Gastroesophageal sphincter (tissue), 4 donors: ENCODE results near the gene THNSL1. TPM values are rescaled to one million over a fixed set of nuclear protein-coding genes. Genes with fewer than 3 reads are reported as not detected.

ENCODE experiments used
- ATAC-seq: fragments of 150-250 bp; one replicate; pipeline ENCODE4 v1.9.1; 2016; ENCODE audit warnings: mild to moderate bottlenecking, moderate library complexity
- H3K27ac ChIP-seq, 4 donors: fragments of 200-600 bp; sonication (generic) in 3 of 4; 1 replicate in 3 of 4; 2 replicates in 1 of 4; pipeline ENCODE4 v1.5.1; 2016 to 2019
- H3K27me3 ChIP-seq: fragments of 200-600 bp; sonication (generic); one replicate; pipeline ENCODE4 v1.5.1; 2019
- H3K36me3 ChIP-seq, 2 donors: fragments of 200-600 bp; sonication (generic); one replicate each; pipeline ENCODE4 v1.5.1; 2019; ENCODE audit warnings: control low read depth in 1 of 2
- H3K4me1 ChIP-seq, 3 donors: fragments of 200-600 bp; sonication (generic); 1 replicate in 2 of 3; 2 replicates in 1 of 3; pipeline ENCODE4 v1.5.1; 2016 to 2019; ENCODE audit warnings: control low read depth in 2 of 3
- H3K4me3 ChIP-seq, 2 donors: fragments of 200-600 bp; sonication (generic); one replicate each; pipeline ENCODE4 v1.5.1; 2019; ENCODE audit warnings: mild to moderate bottlenecking in 1 of 2, moderate library complexity in 1 of 2
- H3K9me3 ChIP-seq, 3 donors: fragments of 200-600 bp; sonication (generic); one replicate each; pipeline ENCODE4 v1.5.1; 2017 to 2019; ENCODE audit warnings: control low read depth in 2 of 3
- EP300 ChIP-seq: sonication (generic); formaldehyde crosslinking; IDR thresholded peaks from one replicate; pipeline ENCODE4 v1.6.1; 2017; ENCODE audit warnings: antibody characterized with exemption, mild to moderate bottlenecking
- POLR2A ChIP-seq, 2 donors: fragments of 450-650 bp; IDR thresholded peaks; one replicate each; pipeline ENCODE4 v1.6.1; 2017; ENCODE audit warnings: antibody characterized with exemption in 2 of 2, mild to moderate bottlenecking in 2 of 2, moderate library complexity in 1 of 2
- POLR2AphosphoS5 ChIP-seq: sonication (generic); formaldehyde crosslinking; IDR thresholded peaks from one replicate; pipeline ENCODE4 v1.6.1; 2017; ENCODE audit warnings: antibody characterized with exemption
- WGBS, 2 donors: methylation state at CpG; one replicate each; pipeline ENCODE4 v1.1.5; 2018; ENCODE audit warnings: low coverage in 1 of 2; 5-methylcytosine and 5-hydroxymethylcytosine counted together
- total RNA-seq, 4 donors: library from RNA; depleted of rRNA; stranded (reverse); fragments of >200 nt; gene quantifications; one replicate each; pipeline ENCODE4 v1.1.0, GENCODE V29; 2016
- TF ChIP-seq, protein P1 (sequence below), 4 experiments: fragments of 200-600 bp in 2 of 4; fragments of 450-650 bp in 2 of 4; sonication (generic) in 1 of 4; IDR thresholded peaks; one replicate each; pipeline ENCODE4 v1.5.1; 2017 to 2019; ENCODE audit warnings: antibody characterized with exemption in 4 of 4, mild to moderate bottlenecking in 2 of 4, moderate library complexity in 2 of 4

THNSL1 gene
- total RNA-seq, 4 donors from 2014 or later = 0.73 to 2.2 (median 1.3) TPM

- no peak for ATAC-seq
Observed at GRCh38 chr10:25024528-25024927, 8.1 kb downstream of the THNSL1 start.

GRCh38 chr10:25026463-25026862, 10.1 kb downstream of the THNSL1 start:
- TF ChIP-seq, protein P1, sequence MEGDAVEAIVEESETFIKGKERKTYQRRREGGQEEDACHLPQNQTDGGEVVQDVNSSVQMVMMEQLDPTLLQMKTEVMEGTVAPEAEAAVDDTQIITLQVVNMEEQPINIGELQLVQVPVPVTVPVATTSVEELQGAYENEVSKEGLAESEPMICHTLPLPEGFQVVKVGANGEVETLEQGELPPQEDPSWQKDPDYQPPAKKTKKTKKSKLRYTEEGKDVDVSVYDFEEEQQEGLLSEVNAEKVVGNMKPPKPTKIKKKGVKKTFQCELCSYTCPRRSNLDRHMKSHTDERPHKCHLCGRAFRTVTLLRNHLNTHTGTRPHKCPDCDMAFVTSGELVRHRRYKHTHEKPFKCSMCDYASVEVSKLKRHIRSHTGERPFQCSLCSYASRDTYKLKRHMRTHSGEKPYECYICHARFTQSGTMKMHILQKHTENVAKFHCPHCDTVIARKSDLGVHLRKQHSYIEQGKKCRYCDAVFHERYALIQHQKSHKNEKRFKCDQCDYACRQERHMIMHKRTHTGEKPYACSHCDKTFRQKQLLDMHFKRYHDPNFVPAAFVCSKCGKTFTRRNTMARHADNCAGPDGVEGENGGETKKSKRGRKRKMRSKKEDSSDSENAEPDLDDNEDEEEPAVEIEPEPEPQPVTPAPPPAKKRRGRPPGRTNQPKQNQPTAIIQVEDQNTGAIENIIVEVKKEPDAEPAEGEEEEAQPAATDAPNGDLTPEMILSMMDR (IDR thresholded peaks at IDR 0.05) = no peak
- TF ChIP-seq POLR2A (IDR thresholded peaks at IDR 0.05) = no peak
- TF ChIP-seq POLR2AphosphoS5 = no peak
- no peak for TF ChIP-seq EP300
- Histone ChIP-seq H3K27me3 (no peaks in the 10 kb centered on the region), H3K9me3 (no peaks in the 10 kb centered on the region), H3K4me3 (no peak overlapping the region), H3K36me3 (no peaks in the 10 kb centered on the region), H3K4me1 (no peaks in the 10 kb centered on the region), H3K27ac (no peak overlapping the region)
- no peak for ATAC-seq
- WGBS, 2 donors = 77 to 82% methylated on average over 1 of the region's 1 CpG

More at GRCh38 chr10:25024528-25024927, 8.1 kb downstream of the THNSL1 start:
- WGBS, 2 donors = 55 to 81% methylated on average over 8 of the region's 8 CpGs
- no peaks in the 10 kb centered on the region for H3K9me3 ChIP-seq
- no peaks in the 10 kb centered on the region for H3K27me3 ChIP-seq
- no peaks in the 10 kb centered on the region for H3K36me3 ChIP-seq
- TF ChIP-seq EP300 = no peak
- TF ChIP-seq, protein P1 (IDR thresholded peaks at IDR 0.05) = no peak
- TF ChIP-seq POLR2A (IDR thresholded peaks at IDR 0.05) = no peak
- TF ChIP-seq POLR2AphosphoS5 = no peak
- H3K4me1 ChIP-seq = no peaks in the 10 kb centered on the region
- H3K4me3 ChIP-seq = no peak overlapping the region
- no peak overlapping the region for H3K27ac ChIP-seq

- H3K27me3 ChIP-seq = no peaks in the 10 kb centered on the region
- H3K27ac ChIP-seq = no peak overlapping the region
- no peak for ATAC-seq
- H3K9me3 ChIP-seq = no peaks in the 10 kb centered on the region
- 86 to 100% methylated on average over 1 of the region's 1 CpG for WGBS, 2 donors
- H3K36me3 ChIP-seq = no peaks in the 10 kb centered on the region
- H3K4me3 ChIP-seq = no peak overlapping the region
- TF ChIP-seq POLR2A (IDR thresholded peaks at IDR 0.05) (no peak), EP300 (no peak), POLR2AphosphoS5 (no peak)
- TF ChIP-seq, protein P1 (IDR thresholded peaks at IDR 0.05) = no peak
- H3K4me1 ChIP-seq = no peaks in the 10 kb centered on the region
Observed at GRCh38 chr10:25028711-25029110, 12.3 kb downstream of the THNSL1 start.

DNA sequence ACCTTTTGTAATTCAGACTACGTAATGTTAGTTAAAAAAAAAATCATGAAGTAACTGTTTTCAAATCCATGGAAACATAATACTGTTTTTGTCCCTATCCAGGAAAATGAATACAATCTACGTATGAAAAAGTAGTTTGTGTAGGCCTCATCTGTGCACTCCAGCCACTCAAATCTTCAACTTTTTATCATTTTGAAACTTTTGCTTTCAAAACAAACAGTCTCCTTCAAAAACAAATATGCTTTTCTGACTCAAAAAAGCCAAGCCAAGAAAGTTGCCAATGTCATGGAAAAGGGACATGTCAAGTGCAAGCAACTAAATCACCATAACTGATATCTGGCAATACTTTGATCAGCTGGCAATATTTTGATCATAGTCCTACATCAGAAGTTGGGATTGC, 13.1 kb downstream of the THNSL1 start:
- 71 to 89% methylated on average over 2 of the region's 2 CpGs for WGBS, 2 donors
- no peak overlapping the region for H3K27ac ChIP-seq
- no peaks in the 10 kb centered on the region for H3K36me3 ChIP-seq
- H3K9me3 ChIP-seq = no peaks in the 10 kb centered on the region
- ATAC-seq = no peak
- no peaks in the 10 kb centered on the region for H3K4me1 ChIP-seq
- H3K27me3 ChIP-seq = no peaks in the 10 kb centered on the region
- no peak overlapping the region for H3K4me3 ChIP-seq
- TF ChIP-seq, protein P1 (IDR thresholded peaks at IDR 0.05) = no peak
- TF ChIP-seq POLR2A (IDR thresholded peaks at IDR 0.05) = no peak
- no peak for TF ChIP-seq EP300
- TF ChIP-seq POLR2AphosphoS5 = no peak

- WGBS, 2 donors = 57 to 75% methylated on average over 1 to 3 of the region's 3 CpGs
- no peak overlapping the region for H3K4me3 ChIP-seq
Observed at GRCh38 chr10:25036381-25036780, 20.0 kb downstream of the THNSL1 start.

More at GRCh38 chr10:25036381-25036780, 20.0 kb downstream of the THNSL1 start:
- Histone ChIP-seq H3K4me1 (no peaks in the 10 kb centered on the region), H3K36me3 (no peaks in the 10 kb centered on the region), H3K27me3 (no peaks in the 10 kb centered on the region), H3K9me3 (no peaks in the 10 kb centered on the region), H3K27ac (no peak overlapping the region)
- ATAC-seq = no peak
- TF ChIP-seq, protein P1 (IDR thresholded peaks at IDR 0.05) = no peak
- no peak for TF ChIP-seq POLR2AphosphoS5
- TF ChIP-seq EP300 = no peak
- TF ChIP-seq POLR2A (IDR thresholded peaks at IDR 0.05) = no peak
